Activated CD8-positive, alpha-beta memory T cell treated with anti-CD3 and anti-CD28 coated beads for 24 hours (primary cell): ENCODE results near the gene WHRN.
A peak's percentile ranks its signal among the peaks of the same experiment; 100 is the strongest.

Source experiments
- DNase-seq: peaks from one replicate; pipeline ENCODE4 v3.0.0-alpha.2; 2020

WHRN gene

GRCh38 chr9:114505187-114506081 lies at the start of gene WHRN:
Gene WHRN, minus strand, starts transcription at chr9:114505473. Its CDS starts 672 bp downstream, at chr9:114504801.
- peak; percentile 91 for DNase-seq

- no peak for DNase-seq
Measured at GRCh38 chr9:114553202-114553601, 47.9 kb upstream of the WHRN start.

- no peak for DNase-seq
Measured at GRCh38 chr9:114552706-114553105, 47.4 kb upstream of the WHRN start.

GRCh38 chr9:114551750-114552685 lies 46.7 kb upstream of the WHRN start:
- no peak for DNase-seq

GRCh38 chr9:114549697-114550330 lies 44.5 kb upstream of the WHRN start:
- DNase-seq = no peak

GRCh38 chr9:114546851-114547250 lies 41.6 kb upstream of the WHRN start:
- no peak for DNase-seq

GRCh38 chr9:114545055-114545454 lies 39.8 kb upstream of the WHRN start:
- no peak for DNase-seq

GRCh38 chr9:114539701-114540380 lies 34.6 kb upstream of the WHRN start:
- DNase-seq = no peak

GRCh38 chr9:114538241-114538640 lies 33.0 kb upstream of the WHRN start:
- no peak for DNase-seq

- no peak for DNase-seq
Measured at GRCh38 chr9:114532561-114533237, 27.4 kb upstream of the WHRN start.

GRCh38 chr9:114529285-114529684 lies 24.0 kb upstream of the WHRN start:
- DNase-seq = no peak

- DNase-seq = no peak
Measured at GRCh38 chr9:114526807-114527206, 21.5 kb upstream of the WHRN start.

GRCh38 chr9:114525513-114525912 lies 20.2 kb upstream of the WHRN start:
- no peak for DNase-seq

- DNase-seq = no peak
Measured at GRCh38 chr9:114524247-114524681, 19.0 kb upstream of the WHRN start.

- DNase-seq = no peak
Measured at GRCh38 chr9:114522847-114523246, 17.6 kb upstream of the WHRN start.

GRCh38 chr9:114522286-114522685 lies 17.0 kb upstream of the WHRN start:
- no peak for DNase-seq

- no peak for DNase-seq
Measured at GRCh38 chr9:114521846-114522245, 16.6 kb upstream of the WHRN start.

- DNase-seq = no peak
Measured at GRCh38 chr9:114518599-114519022, 13.3 kb upstream of the WHRN start.

- no peak for DNase-seq
Measured at GRCh38 chr9:114518120-114518519, 12.8 kb upstream of the WHRN start.

- DNase-seq = no peak
Measured at GRCh38 chr9:114516913-114517312, 11.6 kb upstream of the WHRN start.

- DNase-seq = no peak
Measured at GRCh38 chr9:114515528-114515927, 10.3 kb upstream of the WHRN start.

GRCh38 chr9:114513959-114514267 lies 8.6 kb upstream of the WHRN start:
- no peak for DNase-seq
